K562 (cell line): Measurements from ENCODE around the gene TM9SF3. TPM values are rescaled to one million over a fixed set of nuclear protein-coding genes. Genes with fewer than 3 reads are reported as not detected.
A peak's percentile ranks its signal among the peaks of the same experiment; 100 is the strongest.

ENCODE experiments used
- ATAC-seq: fragments of 200-7000 bp; cut with Tn5 transposase; 3 replicates; pipeline ENCODE4 v1.9.1; 2020; ENCODE audit warnings: moderate library complexity
- BruUV-seq: library from RNA; stranded (reverse); fragments of 400-500 nt; replicated peaks from 2 replicates; lab custom pipeline; 2021; lab: Mats Ljungman, UMichigan
- CTCF ChIA-PET: fragments of 300-600 bp; formaldehyde crosslinking; extraction: SDS; loops from one replicate; lab custom pipeline; 2021; ENCODE audit warnings: low intra/inter-chr PET ratio; lab: Yijun Ruan, JAX
- POLR2A ChIA-PET: fragments of 300-600, 350-650 bp; sonication (Branson Sonifier 250); formaldehyde crosslinking; extraction: SDS; loops from one replicate; lab custom pipeline; 2021; ENCODE audit warnings: antibody characterized with exemption, inconsistent platforms; lab: Yijun Ruan, JAX
- DNase-seq, 4 experiments: peaks; one replicate each; pipeline versions ENCODE4 v3.0.0 to v3.0.0-alpha.2; 2011 to 2018; ENCODE audit warnings: low spot score in 3 of 4, mixed read lengths in 3 of 4; ENCODE audit errors: extremely low read depth in 1 of 4
- FAIRE-seq: peaks from 2 replicates; lab custom pipeline; 2011; peaks lifted over from hg19 to GRCh38; lab: Jason Lieb, UNC
- H2AFZ ChIP-seq: 2 replicates; pipeline ENCODE4 v1.6.0; 2011; ENCODE audit warnings: low read depth, low read length, control low read depth, inconsistent platforms
- H3K27ac ChIP-seq: fragments of 200-600 bp; 3 replicates; pipeline ENCODE4 v1.8.0; 2011; ENCODE audit warnings: low read depth, mild to moderate bottlenecking, control low read depth, inconsistent platforms, low read length, moderate library complexity, mixed read lengths; ENCODE audit errors: extremely low read depth
- H3K27me3 ChIP-seq, 2 experiments: fragments of 300-600 bp in 1 of 2; 2 replicates in 1 of 2; 3 replicates in 1 of 2; pipeline versions ENCODE4 v1.6.0 to v1.8.0; 2011; ENCODE audit warnings: inconsistent platforms in 2 of 2, low read length in 2 of 2, mild to moderate bottlenecking in 1 of 2, mixed read lengths in 1 of 2, moderate library complexity in 1 of 2; ENCODE audit not compliant: control insufficient read depth in 2 of 2, insufficient read depth in 2 of 2
- H3K36me3 ChIP-seq: fragments of 300-600 bp; 3 replicates; pipeline ENCODE4 v1.8.0; 2011; ENCODE audit warnings: mild to moderate bottlenecking, low read length, inconsistent platforms; ENCODE audit not compliant: control insufficient read depth, insufficient read depth
- H3K4me1 ChIP-seq, 2 experiments: fragments of 200-600 bp in 1 of 2; replicated peaks in 1 of 2; 2 replicates in 1 of 2; 3 replicates in 1 of 2; pipeline versions ENCODE4 v1.5.1 to v1.8.0; 2011; ENCODE audit warnings: inconsistent platforms in 2 of 2, low read length in 2 of 2, mild to moderate bottlenecking in 1 of 2, mixed read lengths in 1 of 2, moderate library complexity in 1 of 2; ENCODE audit not compliant: control insufficient read depth in 2 of 2, insufficient read depth in 2 of 2
- H3K4me2 ChIP-seq: 2 replicates; pipeline ENCODE4 v1.6.1; 2011; ENCODE audit warnings: low read length, control low read depth, inconsistent platforms, mixed read lengths; ENCODE audit not compliant: insufficient read depth
- H3K4me3 ChIP-seq: fragments of 200-600 bp; sonication (generic), shearing (Covaris generic); 2 replicates; pipeline ENCODE4 v1.5.1; 2016; ENCODE audit warnings: control low read depth, inconsistent platforms
- H3K79me2 ChIP-seq: fragments of 200-600 bp; 3 replicates; pipeline ENCODE4 v1.8.0; 2011; ENCODE audit warnings: low read length, inconsistent platforms; ENCODE audit not compliant: control insufficient read depth, insufficient read depth
- H3K9ac ChIP-seq, 2 experiments: 2 replicates each; pipeline versions ENCODE4 v1.6.0 to v1.6.1; 2011; ENCODE audit warnings: low read depth in 2 of 2, low read length in 2 of 2, control low read depth in 1 of 2, inconsistent platforms in 1 of 2, mild to moderate bottlenecking in 1 of 2, mixed read lengths in 1 of 2; ENCODE audit not compliant: insufficient read depth in 1 of 2
- H3K9me1 ChIP-seq: one replicate; pipeline ENCODE4 v1.6.0; 2011; ENCODE audit warnings: inconsistent platforms, mild to moderate bottlenecking, low read length, moderate library complexity; ENCODE audit not compliant: control insufficient read depth, insufficient read depth
- H3K9me3 ChIP-seq: replicated peaks from 2 replicates; pipeline ENCODE4 v1.5.1; 2011; ENCODE audit warnings: low read depth, low read length, inconsistent platforms; ENCODE audit not compliant: control insufficient read depth, insufficient read depth
- H4K20me1 ChIP-seq: replicated peaks from 2 replicates; pipeline ENCODE4 v1.6.1; 2011; ENCODE audit warnings: low read length, inconsistent platforms, mixed read lengths; ENCODE audit not compliant: control insufficient read depth, insufficient read depth
- CC2D1A ChIP-seq: fragments of 450-650 bp; IDR thresholded peaks from 2 replicates; pipeline ENCODE4 v1.6.1; 2017; ENCODE audit warnings: mild to moderate bottlenecking
- ESRRA ChIP-seq: fragments of 450-650 bp; IDR thresholded peaks from 2 replicates; pipeline ENCODE4 v1.6.1; 2014; ENCODE audit warnings: low read depth, mild to moderate bottlenecking, moderate library complexity, borderline replicate concordance
- TCF7 ChIP-seq: sonication (generic); IDR thresholded peaks from 2 replicates; pipeline ENCODE4 v1.6.1; 2016; ENCODE audit warnings: antibody characterized with exemption, borderline replicate concordance
- ZNF263 ChIP-seq: sonication (generic); formaldehyde crosslinking; IDR thresholded peaks from 2 replicates; pipeline ENCODE4 v1.8.0; 2022; ENCODE audit warnings: mild to moderate bottlenecking, missing genetic modification reagents, borderline replicate concordance
- ZNF589 ChIP-seq: fragments of 200-800 bp; sonication (Bioruptor generic); IDR thresholded peaks from 2 replicates; pipeline ENCODE4 v1.6.1; 2016; ENCODE audit warnings: low read depth, missing genetic modification characterization, missing compliant biosample characterization
- WGBS: fragments of 100-300 bp; shearing (Covaris generic); methylation state at CpG from one replicate; pipeline ENCODE4 v1.1.6; 2016; ENCODE audit warnings: low coverage, mixed read lengths; ENCODE audit not compliant: insufficient coverage; ENCODE audit errors: missing lambda C conversion rate; 5-methylcytosine and 5-hydroxymethylcytosine counted together
- in situ Hi-C: fragments of 300-500 bp; cut with MboI; formaldehyde crosslinking; loops from 4 replicates; pipeline ENCODE4 v1.15.0; 2018; ENCODE audit warnings: inconsistent platforms, mixed read lengths
- intact Hi-C: fragments of 100-400 bp; cut with micrococcal nuclease; formaldehyde crosslinking; loops from 2 replicates; pipeline ENCODE4 v1.14.2; 2022
- polyA plus RNA-seq, 8 experiments: library from polyadenylated mRNA; depleted of rRNA in 4 of 8; stranded (reverse) in 5 of 8; unstranded in 3 of 8; fragments of >200 nt; fragmentation: Nextera tagmentation in 2 of 8; fragmentation: Illumina TruSeq in 1 of 8; extraction: Ambion mirVana in 2 of 8; extraction: Trizol in 1 of 8; gene quantifications; 2 replicates each; pipeline versions ENCODE4 v1.2.1 to v1.2.3, GENCODE V29; 2011 to 2014; ENCODE audit warnings: inconsistent platforms in 1 of 8, missing spikeins in 1 of 8
- total RNA-seq, 7 experiments: library from RNA; depleted of rRNA in 6 of 7; stranded (reverse); fragments of >200 nt in 6 of 7; fragmentation: Illumina TruSeq in 2 of 7; extraction: Trizol in 2 of 7; gene quantifications; 2 replicates each; pipeline versions ENCODE4 v1.2.1 to v1.2.3, GENCODE V29; 2011 to 2021; ENCODE audit warnings: low replicate concordance in 1 of 7

TM9SF3 gene
- total and polyA plus RNA-seq, 9 of the 15 experiments (the other 6 are each of a cell fraction or from before 2014, with no cell fraction given), result 16.1 to 63.1 (median 34.9) TPM

DNA sequence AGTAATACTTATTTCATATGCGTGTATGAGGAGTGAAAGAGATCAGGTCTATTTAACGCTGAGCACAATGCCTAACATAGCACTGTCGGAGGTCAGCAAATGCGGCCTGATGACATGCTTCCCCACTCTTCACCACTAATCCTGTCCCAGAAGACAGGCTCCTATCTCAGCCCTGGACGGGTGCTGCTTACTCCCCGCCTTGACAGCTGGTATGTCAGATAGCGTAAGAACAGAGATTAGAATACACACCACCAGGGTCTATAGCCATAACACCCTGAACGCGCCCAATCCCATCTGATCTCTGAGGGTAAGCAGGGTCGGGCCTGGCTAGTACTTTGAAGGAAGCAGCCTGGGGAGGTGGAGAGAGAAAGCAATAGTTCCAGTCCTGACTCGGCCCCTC is 32.3 kb upstream of the TM9SF3 start (continued):
- no peak for TF ChIP-seq ZNF589 (CRISPR knock-in tag)
- TF ChIP-seq CC2D1A, result peak; percentile 95

- peak; percentile 9 for ATAC-seq
- TF ChIP-seq TCF7, result no peak
- TF ChIP-seq ESRRA, result 0 out of 2 replicates have a peak, but pooled peaks have one; percentile 8
- peak; percentile 46 for TF ChIP-seq ZNF263
- TF ChIP-seq, all 486 proteins: peak for 2
- no peaks in the 10 kb centered on the region for H4K20me1 ChIP-seq
- BruUV-seq, result no TSS peak
- H3K79me2 ChIP-seq, result no peaks in the 10 kb centered on the region
- DNase-seq, result no peak
- no peak for FAIRE-seq
- no peak overlapping the region for H3K4me3 ChIP-seq
- H3K9me3 ChIP-seq, result no peaks in the 10 kb centered on the region
- no peaks in the 10 kb centered on the region for H3K9me1 ChIP-seq
- in situ Hi-C loops, result no loop called here
- H3K36me3 ChIP-seq, result no peaks in the 10 kb centered on the region
- ChIA-PET POLR2A (interaction anchor here (0.5 to 1.8 kb wide), 4 partner anchors 8 to 122 kb away, joined by 4 to 6 read pairs (median 4); no protein-coding TSS in a partner anchor), CTCF (no interaction called here)
- H3K27me3 ChIP-seq, result no peaks in the 10 kb centered on the region
- H3K27ac ChIP-seq, result peak overlapping the region; percentile 80
- peak overlapping the region; percentile 78 for H2AFZ ChIP-seq
- peak overlapping the region; percentile 63 to 80; a peak in 3 of 4 replicates for H3K9ac ChIP-seq
- peak overlapping the region; percentile 59 for H3K4me2 ChIP-seq
- peaks cover 35 to 61% of the 10 kb centered on the region in 2 experiments for H3K4me1 ChIP-seq
- intact Hi-C loops, result loop anchor here (10.0 kb wide), 1 partner anchor 104 kb away; the partner anchor contains the start of gene TLL2
- 14% methylated on average over 1 of the region's 2 CpGs for WGBS
Observed at GRCh38 chr10:96618653-96619052, 31.8 kb upstream of the TM9SF3 start.
